ENCODE measurements around the gene GPC5.

DNA sequence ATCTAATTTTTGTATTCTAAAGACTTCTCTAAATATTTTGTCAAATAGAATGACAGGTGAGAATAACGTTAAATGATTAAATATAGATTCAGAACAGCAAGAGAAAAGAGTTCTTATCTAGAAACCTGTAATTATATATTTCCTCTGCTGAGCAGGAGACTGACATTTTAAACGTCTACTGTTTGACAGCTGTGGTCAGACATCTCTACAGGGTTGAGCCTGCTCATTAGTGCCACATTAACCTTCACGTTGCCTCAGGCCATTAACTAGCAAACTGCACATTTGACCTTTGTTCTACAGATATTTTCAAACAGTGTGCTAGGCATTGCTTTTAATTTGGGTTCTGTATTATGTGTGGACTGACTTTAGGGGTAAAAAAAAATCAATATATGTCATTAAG is 347.5 kb downstream of the GPC5 start:
- TF ChIP-seq EZH2 (IDR thresholded peaks at IDR 0.05; ENCODE audit: insufficient read depth, poor library complexity, severe bottlenecking) (no peak), EZH2phosphoT487 (IDR thresholded peaks at IDR 0.05; ENCODE audit: insufficient read depth, low read depth) (no peak)

All from GM23248 (cell line).